Measurements from ENCODE around the gene F7. TPM values are rescaled to one million over a fixed set of nuclear protein-coding genes. Genes with fewer than 3 reads are reported as not detected.

F7 gene
- total RNA-seq, 1 experiment from 2014 or later: 52.4 TPM

DNA sequence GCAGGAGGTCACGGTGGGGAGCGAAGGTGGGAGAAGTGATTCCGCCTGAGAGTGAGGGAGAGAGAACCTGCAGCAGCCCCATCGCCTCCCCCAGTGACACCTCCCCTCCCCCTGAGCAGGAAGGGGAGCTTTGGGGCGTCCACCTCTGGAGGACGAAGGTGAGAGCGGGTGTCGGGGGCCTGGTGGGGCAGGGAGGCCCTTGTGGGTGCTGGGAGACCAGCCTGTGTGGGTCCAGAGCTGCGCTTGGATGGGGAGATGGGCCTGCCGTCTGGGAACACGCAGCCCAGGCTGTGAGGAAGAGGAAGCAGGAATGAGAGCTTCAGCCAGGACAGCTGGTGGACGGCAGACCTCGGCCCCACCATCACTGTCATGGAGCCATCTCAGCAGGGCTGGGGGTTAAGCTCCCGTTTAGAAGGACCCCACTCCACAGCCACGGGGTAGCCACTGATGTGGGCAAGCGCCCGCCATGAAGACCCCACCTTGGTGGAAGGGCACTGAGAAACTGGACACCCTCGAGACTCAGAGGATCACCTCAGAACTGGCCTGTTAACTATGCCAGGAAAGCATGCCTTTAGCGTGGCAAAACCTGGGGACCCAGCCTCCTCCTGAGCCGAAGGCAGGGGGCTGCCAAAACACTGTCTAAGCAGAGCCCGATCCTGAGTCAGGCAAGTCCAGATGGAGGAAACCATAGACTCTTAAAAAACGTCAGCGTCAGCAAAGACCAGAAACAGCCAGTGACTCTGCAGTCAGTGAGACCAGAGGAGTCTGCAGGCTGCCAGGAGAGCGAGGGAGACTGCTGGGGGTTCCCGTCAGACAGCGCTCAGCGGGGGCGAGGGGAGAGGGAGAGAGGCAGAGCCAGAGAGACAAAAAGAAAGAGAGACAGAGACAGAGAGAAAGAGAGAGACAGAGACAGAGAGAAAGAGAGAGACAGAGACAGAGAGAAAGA lies 46.4 kb downstream of the F7 start:
- no peaks in the 10 kb centered on the region for H3K27me3 Mint-ChIP-seq (ENCODE audit: insufficient read depth, unreplicated experiment)
- H3K36me3 ChIP-seq (ENCODE audit: control insufficient read depth, insufficient read depth, low read length): no peaks in the 10 kb centered on the region; the same call in 1 of the 2 replicates
- peaks cover 16% of the 10 kb centered on the region for H3K4me1 Mint-ChIP-seq (ENCODE audit: low read depth, unreplicated experiment)
- H3K4me1 ChIP-seq: peaks cover 13% of the 10 kb centered on the region
- ChIA-PET POLR2A (no interaction called here), CTCF (interaction anchor here (0.7 kb wide), 1 partner anchor 367 kb away, joined by 3 read pairs; no protein-coding TSS in a partner anchor)
- BruUV-seq (replicated peaks): no TSS peak
- H3K4me3 ChIP-seq (ENCODE audit: low read depth, low read length): no peak overlapping the region
- 0 out of 2 replicates have a peak, but pooled peaks cover 2% of the 10 kb centered on the region for H3K9me3 ChIP-seq
- H3K4me3 Mint-ChIP-seq (ENCODE audit: unreplicated experiment): peak overlapping the region; percentile 68
- DNase-seq: no peak
- H3K36me3 Mint-ChIP-seq (ENCODE audit: insufficient read depth, unreplicated experiment): peaks cover 5% of the 10 kb centered on the region
- peaks cover 9% of the 10 kb centered on the region for H3K9me3 Mint-ChIP-seq (ENCODE audit: unreplicated experiment)
- H3K27ac Mint-ChIP-seq (ENCODE audit: unreplicated experiment): peak overlapping the region; percentile 46
- H3K27me3 ChIP-seq (replicated peaks; ENCODE audit: control insufficient read depth, insufficient read depth, low read length): no peaks in the 10 kb centered on the region
- TF ChIP-seq, protein P1, sequence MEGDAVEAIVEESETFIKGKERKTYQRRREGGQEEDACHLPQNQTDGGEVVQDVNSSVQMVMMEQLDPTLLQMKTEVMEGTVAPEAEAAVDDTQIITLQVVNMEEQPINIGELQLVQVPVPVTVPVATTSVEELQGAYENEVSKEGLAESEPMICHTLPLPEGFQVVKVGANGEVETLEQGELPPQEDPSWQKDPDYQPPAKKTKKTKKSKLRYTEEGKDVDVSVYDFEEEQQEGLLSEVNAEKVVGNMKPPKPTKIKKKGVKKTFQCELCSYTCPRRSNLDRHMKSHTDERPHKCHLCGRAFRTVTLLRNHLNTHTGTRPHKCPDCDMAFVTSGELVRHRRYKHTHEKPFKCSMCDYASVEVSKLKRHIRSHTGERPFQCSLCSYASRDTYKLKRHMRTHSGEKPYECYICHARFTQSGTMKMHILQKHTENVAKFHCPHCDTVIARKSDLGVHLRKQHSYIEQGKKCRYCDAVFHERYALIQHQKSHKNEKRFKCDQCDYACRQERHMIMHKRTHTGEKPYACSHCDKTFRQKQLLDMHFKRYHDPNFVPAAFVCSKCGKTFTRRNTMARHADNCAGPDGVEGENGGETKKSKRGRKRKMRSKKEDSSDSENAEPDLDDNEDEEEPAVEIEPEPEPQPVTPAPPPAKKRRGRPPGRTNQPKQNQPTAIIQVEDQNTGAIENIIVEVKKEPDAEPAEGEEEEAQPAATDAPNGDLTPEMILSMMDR (IDR thresholded peaks at IDR 0.05; ENCODE audit: insufficient read depth in 1 of 2, low read depth in 1 of 2, low read length in 1 of 2, severe bottlenecking in 1 of 2, unreplicated experiment in 1 of 2): no peak
- intact Hi-C loops (cut with micrococcal nuclease; ENCODE audit: unreplicated experiment): no loop called here

GRCh38 chr13:113152691-113152983 lies 47.0 kb downstream of the F7 start:
- TF ChIP-seq, protein P1 (IDR thresholded peaks at IDR 0.05; ENCODE audit: insufficient read depth in 1 of 2, low read depth in 1 of 2, low read length in 1 of 2, severe bottlenecking in 1 of 2, unreplicated experiment in 1 of 2): no peak
- no peak for DNase-seq
- H3K4me1 ChIP-seq: peaks cover 13% of the 10 kb centered on the region
- no peaks in the 10 kb centered on the region; the same call in 1 of the 2 replicates for H3K36me3 ChIP-seq (ENCODE audit: control insufficient read depth, insufficient read depth, low read length)
- BruUV-seq (replicated peaks): no TSS peak
- no peaks in the 10 kb centered on the region for H3K27me3 ChIP-seq (replicated peaks; ENCODE audit: control insufficient read depth, insufficient read depth, low read length)
- intact Hi-C loops (cut with micrococcal nuclease; ENCODE audit: unreplicated experiment): no loop called here
- no peak overlapping the region for H3K4me3 ChIP-seq (ENCODE audit: low read depth, low read length)
- Mint-ChIP-seq H3K9me3 (ENCODE audit: unreplicated experiment) (peaks cover 9% of the 10 kb centered on the region), H3K4me1 (ENCODE audit: low read depth, unreplicated experiment) (peaks cover 16% of the 10 kb centered on the region), H3K27me3 (ENCODE audit: insufficient read depth, unreplicated experiment) (no peaks in the 10 kb centered on the region), H3K36me3 (ENCODE audit: insufficient read depth, unreplicated experiment) (peaks cover 5% of the 10 kb centered on the region), H3K4me3 (ENCODE audit: unreplicated experiment) (peak overlapping the region; percentile 68), H3K27ac (ENCODE audit: unreplicated experiment) (peak overlapping the region; percentile 43)
- ChIA-PET CTCF (no interaction called here), POLR2A (no interaction called here)
- H3K9me3 ChIP-seq: 0 out of 2 replicates have a peak, but pooled peaks cover 2% of the 10 kb centered on the region

GRCh38 chr13:113152984-113153809 lies 47.6 kb downstream of the F7 start:
- H3K9me3 ChIP-seq: 0 out of 2 replicates have a peak, but pooled peaks cover 2% of the 10 kb centered on the region
- POLR2A ChIA-PET: no interaction called here
- DNase-seq: no peak
- TF ChIP-seq, protein P1 (IDR thresholded peaks at IDR 0.05; ENCODE audit: insufficient read depth in 1 of 2, low read depth in 1 of 2, low read length in 1 of 2, severe bottlenecking in 1 of 2, unreplicated experiment in 1 of 2): no peak
- peaks cover 19% of the 10 kb centered on the region for H3K4me1 Mint-ChIP-seq (ENCODE audit: low read depth, unreplicated experiment)
- no peaks in the 10 kb centered on the region for H3K27me3 Mint-ChIP-seq (ENCODE audit: insufficient read depth, unreplicated experiment)
- no peaks in the 10 kb centered on the region; the same call in 1 of the 2 replicates for H3K36me3 ChIP-seq (ENCODE audit: control insufficient read depth, insufficient read depth, low read length)
- peak overlapping the region; percentile 29 for H3K4me3 ChIP-seq (ENCODE audit: low read depth, low read length)
- intact Hi-C loops (cut with micrococcal nuclease; ENCODE audit: unreplicated experiment): no loop called here
- peak overlapping the region; percentile 71 for H3K4me3 Mint-ChIP-seq (ENCODE audit: unreplicated experiment)
- H3K9me3 Mint-ChIP-seq (ENCODE audit: unreplicated experiment): peaks cover 9% of the 10 kb centered on the region
- no peaks in the 10 kb centered on the region for H3K27me3 ChIP-seq (replicated peaks; ENCODE audit: control insufficient read depth, insufficient read depth, low read length)
- peak overlapping the region; percentile 77 for H3K27ac Mint-ChIP-seq (ENCODE audit: unreplicated experiment)
- BruUV-seq (replicated peaks): TSS peak; percentile 95
- CTCF ChIA-PET: no interaction called here
- peaks cover 5% of the 10 kb centered on the region for H3K36me3 Mint-ChIP-seq (ENCODE audit: insufficient read depth, unreplicated experiment)
- H3K4me1 ChIP-seq: peaks cover 15% of the 10 kb centered on the region

Measured in Caco-2 (cell line).